Midbrain (tissue), 1 donor: ENCODE measurements around the gene FLYWCH1.
A peak's percentile ranks its signal among the peaks of the same experiment; 100 is the strongest.

Experiments
- DNase-seq: peaks from one replicate; lab custom pipeline; 2025; lab: John Stamatoyannopoulos, UW

The FLYWCH1 gene

GRCh38 chr16:2911638-2912329 is at the start of gene FLYWCH1:
Gene FLYWCH1, plus strand, starts transcription at chr16:2911931. Its CDS starts 17,755 bp downstream, at chr16:2929686.
- peak; percentile 99 for DNase-seq

GRCh38 chr16:2865651-2866050 is 46.1 kb upstream of the FLYWCH1 start:
- no peak for DNase-seq

GRCh38 chr16:2866431-2866830 is 45.3 kb upstream of the FLYWCH1 start:
- DNase-seq = no peak

- DNase-seq = no peak
Measured at GRCh38 chr16:2867661-2867986, 44.1 kb upstream of the FLYWCH1 start.

- DNase-seq = peak; percentile 91
Measured at GRCh38 chr16:2867987-2868789, 43.5 kb upstream of the FLYWCH1 start.

- DNase-seq = no peak
Measured at GRCh38 chr16:2871926-2872325, 39.8 kb upstream of the FLYWCH1 start.

- DNase-seq = no peak
Measured at GRCh38 chr16:2874032-2874911, 37.5 kb upstream of the FLYWCH1 start.

- DNase-seq = peak; percentile 78
Measured at GRCh38 chr16:2874912-2875362, 36.8 kb upstream of the FLYWCH1 start.

GRCh38 chr16:2879854-2880508 is 31.8 kb upstream of the FLYWCH1 start:
- no peak for DNase-seq

- no peak for DNase-seq
Measured at GRCh38 chr16:2881783-2882649, 29.7 kb upstream of the FLYWCH1 start.

GRCh38 chr16:2882650-2883457 is 28.9 kb upstream of the FLYWCH1 start, which contains the start of gene FLYWCH2:
Gene FLYWCH2, plus strand, starts transcription at chr16:2883215. Its CDS starts 13,235 bp downstream, at chr16:2896450.
- peak; percentile 98 for DNase-seq

- no peak for DNase-seq
Measured at GRCh38 chr16:2883458-2883908, 28.2 kb upstream of the FLYWCH1 start.

- DNase-seq = no peak
Measured at GRCh38 chr16:2884041-2884451, 27.7 kb upstream of the FLYWCH1 start.

GRCh38 chr16:2894231-2894630 is 17.5 kb upstream of the FLYWCH1 start:
- DNase-seq = no peak

GRCh38 chr16:2895813-2896212 is 15.9 kb upstream of the FLYWCH1 start:
- DNase-seq = no peak

GRCh38 chr16:2896480-2897010 is 15.2 kb upstream of the FLYWCH1 start:
- no peak for DNase-seq

GRCh38 chr16:2897110-2897509 is 14.6 kb upstream of the FLYWCH1 start:
- no peak for DNase-seq

GRCh38 chr16:2898831-2899563 is 12.7 kb upstream of the FLYWCH1 start:
- no peak for DNase-seq

GRCh38 chr16:2899564-2900072 is 12.1 kb upstream of the FLYWCH1 start:
- no peak for DNase-seq
